Bronchial smooth muscle cell (primary cell): ENCODE measurements around the gene RGS9BP. TPM values are rescaled to one million over a fixed set of nuclear protein-coding genes. Genes with fewer than 3 reads are reported as not detected.

Experiments used
- total RNA-seq: library from RNA; depleted of rRNA; stranded (reverse); fragments of >200 nt; gene quantifications from 2 replicates; pipeline ENCODE4 v1.2.1, GENCODE V29; 2014

RGS9BP gene
- total RNA-seq, result 0.32 and 0.34 TPM in 2 replicates

DNA sequence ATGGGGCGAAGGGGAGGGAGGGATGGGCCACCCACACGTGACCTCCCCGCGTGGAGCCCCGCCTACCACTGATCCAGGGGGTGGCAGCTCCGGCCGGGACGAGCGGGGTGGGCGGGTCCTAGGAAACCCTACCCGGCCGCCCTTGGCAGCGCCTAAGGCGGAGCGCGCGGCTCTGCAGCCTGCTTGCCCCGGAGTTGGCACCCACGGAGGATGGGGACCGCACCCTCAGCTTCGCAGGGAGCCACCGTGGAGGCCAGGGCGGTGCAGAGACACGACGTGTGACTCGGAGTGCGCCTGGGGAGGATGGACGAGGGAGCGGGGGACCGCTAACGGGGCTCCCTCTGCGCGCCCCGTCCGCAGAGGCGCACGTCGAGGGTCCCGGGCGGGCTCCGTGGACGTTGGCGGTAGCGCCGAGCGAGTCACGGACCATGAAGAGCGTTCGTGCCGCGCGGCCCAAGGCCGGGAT lies at the start of gene RGS9BP:
Gene RGS9BP (plus strand): TSS at position 129 of the 466 bp plus-strand sequence. CDS start 416 bp downstream, outside the sequence.

GRCh38 chr19:32674931-32675719 lies 523 bp upstream of the RGS9BP start, which contains the start of gene ANKRD27:
Gene ANKRD27, minus strand, starts transcription at chr19:32675180. Its CDS starts 16,165 bp downstream, at chr19:32659015.

DNA sequence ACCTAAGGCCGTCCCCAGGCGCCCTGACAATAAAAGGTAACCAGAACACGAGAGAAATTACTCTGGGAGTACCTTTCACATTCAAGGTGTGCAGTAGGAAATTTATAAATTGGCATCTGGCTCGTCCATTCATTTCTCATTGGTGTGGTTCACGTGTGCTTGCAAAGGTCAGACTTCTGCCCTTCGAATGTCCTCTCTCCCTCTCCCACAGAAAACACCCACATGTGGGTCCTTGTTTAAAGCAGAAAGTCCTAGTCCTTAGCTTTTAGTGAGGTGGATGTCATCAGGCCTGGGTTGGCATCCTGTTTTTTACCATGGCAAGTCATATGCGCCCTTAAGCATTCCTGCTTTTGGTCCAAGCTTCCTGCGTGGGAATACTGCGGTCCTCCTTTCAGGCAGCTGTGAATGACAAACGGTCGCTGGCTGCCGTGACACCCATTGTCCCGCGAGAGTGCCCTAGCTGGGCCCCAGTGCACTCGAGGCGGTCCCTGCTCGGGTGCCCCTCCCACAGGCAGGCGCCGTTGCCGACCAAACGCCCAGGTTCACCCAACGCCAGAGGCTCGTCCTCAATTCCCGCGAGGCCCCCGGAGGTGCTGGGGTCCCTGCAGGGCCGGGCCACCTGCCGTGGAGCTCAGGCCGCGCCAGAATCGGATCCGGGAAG lies 15.8 kb downstream of the RGS9BP start, which contains the start of gene NUDT19:
Gene NUDT19 (plus strand): TSS at position 531 of the 661 bp plus-strand sequence. CDS start 140 bp downstream, outside the sequence.

DNA sequence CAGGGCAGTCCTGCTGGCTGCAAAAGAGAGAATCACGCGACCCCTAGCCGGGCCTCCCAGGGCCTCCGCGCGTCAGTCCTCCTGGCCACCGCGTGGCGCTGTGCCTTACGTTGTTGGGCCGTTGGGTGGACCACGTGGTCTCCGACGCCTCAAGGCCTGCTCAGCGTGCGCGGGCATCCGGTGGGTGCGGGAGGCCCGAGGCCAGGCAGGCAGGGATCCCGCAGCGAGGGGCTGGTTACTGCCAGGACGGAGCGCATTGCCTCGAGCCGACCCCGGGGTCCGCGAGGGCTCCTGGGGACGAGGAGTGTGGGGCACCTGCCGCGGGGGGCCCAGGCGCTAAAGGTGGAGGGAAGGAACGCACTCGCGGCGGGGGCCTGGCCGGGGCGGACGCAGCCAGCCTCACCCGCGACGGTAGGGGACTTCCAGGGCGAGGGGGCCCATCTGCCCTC lies 44.0 kb downstream of the RGS9BP start, which contains the start of gene TDRD12:
Gene TDRD12 (plus strand): TSS at position 157 of the 449 bp plus-strand sequence. CDS start 306 bp downstream, outside the sequence.

Other genes with a start within 250 kb of the RGS9BP start
- 96.3 and 112 TPM in 2 replicates for gene PDCD5, start 94.7 kb upstream of the RGS9BP start, total RNA-seq
- 19.9 and 24.6 TPM in 2 replicates for gene ANKRD27, start 668 bp upstream of the RGS9BP start, total RNA-seq
- gene NUDT19, start 16.0 kb downstream of the RGS9BP start, total RNA-seq, result 2.0 and 3.6 TPM in 2 replicates
- 0.17 and 0.32 TPM in 2 replicates for gene TDRD12, start 43.9 kb downstream of the RGS9BP start, total RNA-seq
- 0.26 TPM in 1 of 2 replicates, not detected in the other for gene SLC7A9, start 193.9 kb downstream of the RGS9BP start, total RNA-seq